ENCODE results near the gene LARGE1.
A peak's percentile ranks its signal among the peaks of the same experiment; 100 is the strongest.

The LARGE1 gene

DNA sequence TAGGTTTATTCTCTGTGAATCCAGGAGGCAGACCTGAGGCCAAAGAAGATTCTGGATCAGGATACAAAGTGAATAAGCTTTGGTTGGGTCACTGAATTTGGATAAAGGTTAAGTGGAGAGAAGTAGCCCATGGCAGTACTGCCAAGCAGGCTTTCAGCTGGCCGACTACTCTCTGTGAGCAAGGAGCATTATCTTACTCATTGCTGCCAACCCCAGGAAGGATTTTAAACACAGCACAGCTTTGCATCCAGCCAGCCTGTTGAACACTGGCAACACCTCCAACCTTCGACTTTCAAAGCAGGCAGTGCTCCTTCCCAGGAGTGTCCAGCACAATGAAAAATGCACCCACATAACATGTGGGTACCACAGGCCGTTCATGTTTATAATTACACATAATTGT, 498.4 kb downstream of the LARGE1 start:
- Mint-ChIP-seq H3K4me3 (no peak overlapping the region), H3K27me3 (ENCODE audit: low read depth) (peaks cover 3% of the 10 kb centered on the region), H3K36me3 (ENCODE audit: low read depth) (peaks cover 24% of the 10 kb centered on the region), H3K27ac (no peak overlapping the region), H3K4me1 (peaks cover 12% of the 10 kb centered on the region), H3K9me3 (peaks cover 2% of the 10 kb centered on the region)
- TF ChIP-seq, protein P1, sequence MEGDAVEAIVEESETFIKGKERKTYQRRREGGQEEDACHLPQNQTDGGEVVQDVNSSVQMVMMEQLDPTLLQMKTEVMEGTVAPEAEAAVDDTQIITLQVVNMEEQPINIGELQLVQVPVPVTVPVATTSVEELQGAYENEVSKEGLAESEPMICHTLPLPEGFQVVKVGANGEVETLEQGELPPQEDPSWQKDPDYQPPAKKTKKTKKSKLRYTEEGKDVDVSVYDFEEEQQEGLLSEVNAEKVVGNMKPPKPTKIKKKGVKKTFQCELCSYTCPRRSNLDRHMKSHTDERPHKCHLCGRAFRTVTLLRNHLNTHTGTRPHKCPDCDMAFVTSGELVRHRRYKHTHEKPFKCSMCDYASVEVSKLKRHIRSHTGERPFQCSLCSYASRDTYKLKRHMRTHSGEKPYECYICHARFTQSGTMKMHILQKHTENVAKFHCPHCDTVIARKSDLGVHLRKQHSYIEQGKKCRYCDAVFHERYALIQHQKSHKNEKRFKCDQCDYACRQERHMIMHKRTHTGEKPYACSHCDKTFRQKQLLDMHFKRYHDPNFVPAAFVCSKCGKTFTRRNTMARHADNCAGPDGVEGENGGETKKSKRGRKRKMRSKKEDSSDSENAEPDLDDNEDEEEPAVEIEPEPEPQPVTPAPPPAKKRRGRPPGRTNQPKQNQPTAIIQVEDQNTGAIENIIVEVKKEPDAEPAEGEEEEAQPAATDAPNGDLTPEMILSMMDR (IDR thresholded peaks at IDR 0.05; ENCODE audit: unreplicated experiment in 3 of 3) = no peak

GRCh38 chr22:33418484-33418883, 501.8 kb downstream of the LARGE1 start:
- peaks cover 3% of the 10 kb centered on the region for H3K27me3 Mint-ChIP-seq (ENCODE audit: low read depth)
- no peak overlapping the region for H3K4me3 Mint-ChIP-seq
- TF ChIP-seq, protein P1 (IDR thresholded peaks at IDR 0.05; ENCODE audit: unreplicated experiment in 3 of 3) = no peak
- peaks cover 6% of the 10 kb centered on the region for H3K4me1 Mint-ChIP-seq
- H3K9me3 Mint-ChIP-seq = peaks cover 5% of the 10 kb centered on the region
- H3K27ac Mint-ChIP-seq = no peak overlapping the region
- H3K36me3 Mint-ChIP-seq (ENCODE audit: low read depth) = peaks cover 33% of the 10 kb centered on the region

DNA sequence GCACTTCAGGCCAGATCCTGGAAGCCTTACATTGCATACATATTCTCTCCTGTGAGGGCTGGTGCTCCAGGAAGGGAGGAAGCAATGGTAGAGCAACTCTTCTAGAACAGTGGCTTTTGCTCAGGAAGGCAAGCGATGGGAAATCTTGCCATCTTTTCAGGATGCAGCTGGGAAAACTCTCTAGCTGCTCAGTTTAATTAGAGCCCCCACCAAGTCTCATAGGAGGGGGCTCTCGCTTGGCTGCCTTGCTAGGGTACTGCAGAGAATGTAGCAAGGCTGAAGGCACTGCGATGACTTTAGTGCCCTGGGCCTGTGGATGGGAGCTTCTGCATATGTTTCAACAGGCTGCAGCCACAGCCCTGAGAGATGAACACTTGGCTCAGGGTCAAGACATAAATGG, 504.9 kb downstream of the LARGE1 start:
- H3K4me1 Mint-ChIP-seq = peaks cover 6% of the 10 kb centered on the region
- H3K9me3 Mint-ChIP-seq = peaks cover 5% of the 10 kb centered on the region
- TF ChIP-seq, protein P1 (IDR thresholded peaks at IDR 0.05; ENCODE audit: unreplicated experiment in 3 of 3) = no peak
- peaks cover 27% of the 10 kb centered on the region for H3K36me3 Mint-ChIP-seq (ENCODE audit: low read depth)
- peaks cover 3% of the 10 kb centered on the region for H3K27me3 Mint-ChIP-seq (ENCODE audit: low read depth)
- H3K4me3 Mint-ChIP-seq = no peak overlapping the region
- no peak overlapping the region for H3K27ac Mint-ChIP-seq

GRCh38 chr22:33409079-33409478, 511.2 kb downstream of the LARGE1 start:
- Mint-ChIP-seq H3K27me3 (ENCODE audit: low read depth) (no peaks in the 10 kb centered on the region), H3K9me3 (no peaks in the 10 kb centered on the region), H3K4me3 (no peak overlapping the region), H3K4me1 (peaks cover 4% of the 10 kb centered on the region), H3K27ac (peak overlapping the region in 1 of 3 experiments; percentile 2), H3K36me3 (ENCODE audit: low read depth) (peaks cover under 1% of the 10 kb centered on the region)
- TF ChIP-seq, protein P1 (IDR thresholded peaks at IDR 0.05; ENCODE audit: unreplicated experiment in 3 of 3) = no peak

DNA sequence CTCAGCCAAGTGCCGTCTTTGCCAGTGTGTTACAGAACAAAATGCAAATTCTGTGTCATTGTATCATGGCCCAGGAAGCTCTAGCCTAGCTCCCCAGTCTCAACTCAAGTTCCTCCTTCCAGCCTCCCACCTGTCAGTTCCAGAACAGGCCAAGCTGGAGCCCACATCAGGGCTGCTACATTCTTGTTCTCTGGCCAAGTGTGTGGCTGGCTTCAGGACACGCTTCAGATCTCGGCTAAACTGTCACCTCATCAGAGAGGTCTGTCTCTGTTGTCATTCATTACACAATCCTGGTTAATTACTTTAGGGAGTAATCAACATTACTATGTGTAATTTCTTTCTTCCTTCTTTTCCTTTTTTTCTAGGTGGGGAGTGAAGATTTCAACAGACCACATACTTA, 515.1 kb downstream of the LARGE1 start:
- peak overlapping the region in 1 of 3 experiments; percentile 21 for H3K27ac Mint-ChIP-seq
- peaks cover 4% of the 10 kb centered on the region for H3K4me1 Mint-ChIP-seq
- TF ChIP-seq, protein P1 (IDR thresholded peaks at IDR 0.05; ENCODE audit: unreplicated experiment in 3 of 3) = no peak
- no peaks in the 10 kb centered on the region for H3K27me3 Mint-ChIP-seq (ENCODE audit: low read depth)
- H3K9me3 Mint-ChIP-seq = no peaks in the 10 kb centered on the region
- H3K4me3 Mint-ChIP-seq = no peak overlapping the region
- H3K36me3 Mint-ChIP-seq (ENCODE audit: low read depth) = no peaks in the 10 kb centered on the region

DNA sequence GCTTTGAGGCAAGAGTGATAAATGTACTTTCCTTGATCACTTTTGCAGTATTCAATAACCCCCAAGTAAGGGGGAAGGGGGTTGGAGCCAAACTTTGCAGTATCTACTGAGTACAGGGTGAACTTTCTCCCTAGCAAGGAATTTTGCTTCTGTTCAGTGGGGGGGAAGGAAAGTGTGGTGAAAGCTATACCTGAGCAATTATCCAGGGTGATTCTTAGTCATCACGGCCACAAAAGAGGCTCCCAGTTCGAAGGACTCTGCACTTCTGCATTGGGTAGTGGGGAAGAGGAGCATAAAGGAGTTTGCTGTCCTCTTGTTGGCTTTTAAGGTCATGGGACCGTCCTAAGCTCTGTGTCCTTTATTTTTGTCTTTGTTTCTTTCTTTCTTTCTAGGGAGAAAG, 515.6 kb downstream of the LARGE1 start:
- peak overlapping the region in 1 of 3 experiments; percentile 21 for H3K27ac Mint-ChIP-seq
- TF ChIP-seq, protein P1 (IDR thresholded peaks at IDR 0.05; ENCODE audit: unreplicated experiment in 3 of 3) = no peak
- peaks cover 4% of the 10 kb centered on the region for H3K4me1 Mint-ChIP-seq
- no peaks in the 10 kb centered on the region for H3K27me3 Mint-ChIP-seq (ENCODE audit: low read depth)
- no peak overlapping the region for H3K4me3 Mint-ChIP-seq
- H3K9me3 Mint-ChIP-seq = no peaks in the 10 kb centered on the region
- H3K36me3 Mint-ChIP-seq (ENCODE audit: low read depth) = no peaks in the 10 kb centered on the region

All from nephron (organoid).